H54 (cell line): ENCODE data around the gene STX12.
"Not testable (repeated sequence)": the region's sequence is repeated elsewhere in the genome, so short reads cannot be mapped to it uniquely, and the experiment has no call there.

Experiments used
- DNase-seq: peaks from one replicate; pipeline ENCODE4 v3.0.0; 2011; ENCODE audit warnings: low spot score, mixed read lengths; ENCODE audit not compliant: insufficient read length
- FAIRE-seq: peaks from 3 replicates; lab custom pipeline; 2011; peaks lifted over from hg19 to GRCh38; lab: Jason Lieb, UNC
- POLR2A ChIP-seq: IDR thresholded peaks from 2 replicates; pipeline ENCODE4 v1.6.1; 2011; ENCODE audit warnings: low read depth, mild to moderate bottlenecking, low read length

The STX12 gene

DNA sequence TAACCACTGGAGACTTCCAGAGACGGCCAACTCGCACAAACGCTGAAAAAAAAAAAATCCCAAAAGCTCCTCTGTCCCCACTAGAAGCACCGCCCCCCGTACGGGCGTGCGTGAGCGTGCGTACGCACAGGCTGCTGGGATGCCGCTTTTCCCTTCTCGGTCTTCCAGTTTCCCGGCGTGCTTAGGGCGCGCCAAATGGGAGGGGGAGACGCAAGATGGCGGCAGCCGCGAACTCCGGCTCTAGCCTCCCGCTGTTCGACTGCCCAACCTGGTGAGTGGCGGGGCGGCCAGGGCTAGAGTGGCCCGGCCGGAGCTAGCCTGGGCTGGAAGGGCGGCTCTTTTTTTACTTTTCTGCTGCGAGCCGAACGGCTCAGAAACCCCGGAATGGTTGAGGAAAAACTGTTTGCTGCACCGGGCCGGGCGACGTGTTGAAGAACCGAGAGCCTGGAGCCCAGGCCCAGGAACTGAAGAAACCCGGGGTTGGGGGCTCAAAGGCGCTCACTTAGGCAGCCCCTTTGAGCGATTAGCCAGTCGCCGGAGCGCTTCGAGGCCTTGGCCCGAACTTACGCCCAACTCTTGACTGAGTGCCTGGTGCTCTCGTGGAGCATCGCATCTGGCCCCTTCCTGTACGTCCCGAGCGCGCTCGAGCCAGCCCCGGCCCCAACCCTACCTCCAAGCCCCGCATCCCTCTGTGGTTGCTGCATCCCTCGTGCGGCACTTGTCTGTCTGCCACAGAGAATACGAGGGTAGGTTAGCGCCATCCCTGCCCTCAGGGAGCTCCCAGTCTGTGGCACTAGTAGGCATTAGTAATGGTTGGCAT lies 57.8 kb downstream of the STX12 start, which contains the start of gene PPP1R8:
TSS of gene PPP1R8 (plus strand) at position 162 of the 820 bp plus-strand sequence. CDS start at position 216, 54 bp downstream.
- DNase-seq (peak; percentile 54), FAIRE-seq (peak; percentile 93)
- peak; percentile 91 for TF ChIP-seq POLR2A

DNA sequence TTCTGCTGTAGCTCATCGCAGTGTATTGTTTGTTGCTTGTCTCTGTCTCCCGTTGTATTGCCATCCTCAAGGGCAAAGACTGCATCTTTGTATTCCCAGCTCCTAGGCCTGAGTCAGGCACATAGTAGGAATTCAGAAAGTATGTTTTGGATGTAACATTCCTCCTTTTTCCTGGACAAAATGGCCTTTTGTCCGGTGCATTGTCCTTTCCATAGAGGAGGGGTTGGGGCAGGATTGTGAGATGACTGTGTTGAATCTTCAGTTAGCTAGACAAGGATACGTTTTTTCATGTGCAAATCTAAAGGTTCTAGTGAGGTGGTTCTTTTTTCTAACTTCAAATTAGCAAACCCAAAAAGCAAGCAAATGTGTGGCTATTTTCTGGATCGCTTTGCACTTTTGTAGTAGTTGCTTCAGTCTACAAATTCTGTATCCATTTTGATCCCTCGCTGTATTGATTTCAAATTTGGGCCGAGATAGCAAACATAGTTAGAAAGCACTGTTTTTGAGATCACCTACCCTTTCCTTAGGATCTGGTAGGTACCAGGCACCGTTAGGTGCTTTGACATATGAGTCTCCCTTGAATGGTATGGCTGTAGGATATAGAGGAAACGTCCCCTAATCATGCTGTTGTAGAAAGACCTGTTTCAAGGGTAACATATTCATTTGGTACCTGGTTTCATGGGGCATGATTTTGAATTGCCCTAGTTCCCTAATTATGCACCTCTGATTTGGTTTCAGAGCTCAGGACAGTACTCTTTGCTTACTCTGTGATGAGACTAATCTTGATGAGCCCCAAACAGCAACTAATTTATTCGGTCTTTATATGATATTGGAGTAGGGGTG lies 58.8 kb downstream of the STX12 start:
- TF ChIP-seq POLR2A, result no peak
- DNase-seq (no peak), FAIRE-seq (no peak)

DNA sequence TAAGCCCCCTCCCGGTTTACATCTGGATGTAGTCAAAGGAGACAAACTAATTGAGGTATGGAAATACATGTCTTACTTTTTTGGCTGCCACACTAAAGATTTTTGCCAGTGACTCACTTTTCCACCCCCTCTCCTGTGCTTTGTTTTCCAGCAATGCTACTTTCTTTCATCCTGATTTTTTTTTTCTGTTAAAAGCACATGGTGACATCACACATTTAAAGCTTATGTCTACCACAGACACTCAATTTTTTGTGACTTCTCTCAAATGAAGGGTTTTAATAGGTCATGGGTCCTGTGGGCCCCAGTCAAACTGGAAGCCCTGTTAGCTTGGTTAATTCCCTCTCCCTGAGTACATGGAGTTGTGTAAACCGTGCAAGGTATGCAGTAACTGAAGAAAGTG lies 59.7 kb downstream of the STX12 start:
- no peak for TF ChIP-seq POLR2A
- FAIRE-seq, result no peak
- no peak for DNase-seq

DNA sequence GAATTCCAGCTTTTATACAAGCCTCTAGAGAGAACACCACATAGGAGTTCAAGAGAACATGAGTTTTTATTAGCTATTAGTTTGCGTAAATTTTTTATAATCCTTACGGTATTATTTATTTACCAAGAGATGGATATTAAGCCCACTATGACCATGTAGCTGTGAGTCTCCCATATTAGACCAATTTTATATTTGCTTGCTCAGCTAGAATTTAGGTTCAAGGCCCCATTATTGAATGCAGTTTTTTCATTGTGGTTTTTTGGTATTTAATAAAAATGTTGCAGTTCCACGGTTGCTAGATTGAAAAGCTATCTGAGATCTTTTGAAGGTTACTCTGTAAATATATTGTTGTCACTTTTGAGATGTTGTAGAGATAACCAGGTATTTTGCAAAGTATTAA lies 60.5 kb downstream of the STX12 start:
- TF ChIP-seq POLR2A, result no peak

DNA sequence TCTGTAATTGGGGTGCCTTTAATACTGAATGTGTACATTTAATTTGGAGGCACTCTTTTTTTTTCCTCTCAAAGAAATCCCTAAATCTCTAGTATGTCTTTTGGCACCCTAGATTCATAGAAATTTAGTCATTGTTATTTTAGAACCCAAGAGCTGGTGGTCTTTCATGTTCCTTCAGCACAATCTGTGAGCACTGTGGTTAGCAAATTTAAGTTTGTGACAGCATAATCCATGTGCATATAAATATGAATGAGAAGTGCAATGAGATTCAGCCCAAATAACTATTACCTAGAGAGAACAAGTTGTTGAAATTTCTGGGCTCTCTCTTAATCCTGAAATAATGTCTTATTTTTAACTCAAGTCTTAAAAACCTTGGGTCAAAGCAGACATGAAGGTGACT lies 62.0 kb downstream of the STX12 start:
- FAIRE-seq, result no peak
- no peak for DNase-seq
- TF ChIP-seq POLR2A, result no peak

More for the DNA sequence above, 60.5 kb downstream of the STX12 start:
- no peak for FAIRE-seq
- no peak for DNase-seq

- no peak for FAIRE-seq
- no peak for TF ChIP-seq POLR2A
- DNase-seq, result no peak
Measured at GRCh38 chr1:27835501-27835900, 62.5 kb downstream of the STX12 start.

DNA sequence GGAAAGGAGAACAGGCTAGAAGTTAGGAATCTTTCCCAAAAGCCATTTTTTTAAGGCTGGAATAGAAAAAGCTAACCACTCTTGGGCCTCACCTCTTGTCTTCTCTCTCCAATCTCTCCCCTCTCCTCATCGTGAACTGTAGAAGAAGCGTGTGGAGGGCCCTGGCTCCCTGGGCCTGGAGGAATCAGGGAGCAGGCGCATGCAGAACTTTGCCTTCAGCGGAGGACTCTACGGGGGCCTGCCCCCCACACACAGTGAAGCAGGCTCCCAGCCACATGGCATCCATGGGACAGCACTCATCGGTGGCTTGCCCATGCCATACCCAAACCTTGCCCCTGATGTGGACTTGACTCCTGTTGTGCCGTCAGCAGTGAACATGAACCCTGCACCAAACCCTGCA lies 76.9 kb downstream of the STX12 start:
- no peak for TF ChIP-seq POLR2A
- FAIRE-seq (no peak), DNase-seq (no peak)

GRCh38 chr1:27855085-27855484 lies 82.1 kb downstream of the STX12 start:
- FAIRE-seq (no peak), DNase-seq (no peak)
- TF ChIP-seq POLR2A, result no peak

- FAIRE-seq, result no peak
- TF ChIP-seq POLR2A, result no peak
- DNase-seq, result no peak
Measured at GRCh38 chr1:27856561-27857343, 83.7 kb downstream of the STX12 start.

- not testable (repeated sequence) for FAIRE-seq, DNase-seq
Measured at GRCh38 chr1:27857552-27857951, 84.5 kb downstream of the STX12 start.

GRCh38 chr1:27858072-27858948 lies 85.3 kb downstream of the STX12 start:
- peak; percentile 68 for DNase-seq
- FAIRE-seq, result no peak
- no peak for TF ChIP-seq POLR2A

DNA sequence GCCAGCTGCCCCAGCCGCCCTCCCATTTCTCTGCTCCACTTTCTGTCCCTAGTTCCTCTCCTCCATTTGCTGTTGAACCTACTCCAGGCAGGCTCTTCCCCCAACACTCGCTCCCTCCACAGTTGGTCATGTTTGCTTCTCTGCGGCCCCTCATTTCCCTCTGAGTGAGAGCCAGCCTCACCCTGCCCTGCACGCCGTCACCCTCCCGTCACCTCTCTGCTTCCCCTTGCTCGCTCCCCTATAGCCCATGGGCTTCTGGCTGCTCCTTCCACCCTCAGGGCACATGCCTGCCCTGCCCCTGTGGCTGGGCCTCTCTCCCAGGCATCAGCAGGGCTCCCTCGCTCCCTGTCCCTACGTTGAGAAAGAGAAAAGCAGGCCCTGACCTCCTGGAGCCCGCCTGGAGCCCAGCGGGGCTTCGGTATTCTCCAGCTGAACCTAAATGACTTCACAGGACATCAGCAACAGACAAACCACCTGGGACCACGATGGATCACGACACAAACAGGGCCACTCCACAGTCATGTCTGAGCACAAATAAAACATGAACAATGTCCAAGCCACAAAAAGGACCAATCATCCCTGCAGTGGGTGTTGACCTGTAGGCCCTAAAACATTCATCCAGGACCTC lies 86.0 kb downstream of the STX12 start:
- DNase-seq (no peak), FAIRE-seq (no peak)
- TF ChIP-seq POLR2A, result no peak
